Stimulated activated CD4-positive, alpha-beta T cell treated with anti-CD3 and anti-CD28 coated beads, TNF-alpha, amount 100 ng/mL, for 4 hours (primary cell): ENCODE measurements around the gene PCNX3.
"Not testable (repeated sequence)": the region's sequence is repeated elsewhere in the genome, so short reads cannot be mapped to it uniquely, and the experiment has no call there.

Source experiments
- DNase-seq, 3 experiments: peaks; one replicate each; pipeline ENCODE4 v3.0.0-alpha.2; 2020; ENCODE audit warnings: low read depth in 3 of 3

PCNX3 gene

DNA sequence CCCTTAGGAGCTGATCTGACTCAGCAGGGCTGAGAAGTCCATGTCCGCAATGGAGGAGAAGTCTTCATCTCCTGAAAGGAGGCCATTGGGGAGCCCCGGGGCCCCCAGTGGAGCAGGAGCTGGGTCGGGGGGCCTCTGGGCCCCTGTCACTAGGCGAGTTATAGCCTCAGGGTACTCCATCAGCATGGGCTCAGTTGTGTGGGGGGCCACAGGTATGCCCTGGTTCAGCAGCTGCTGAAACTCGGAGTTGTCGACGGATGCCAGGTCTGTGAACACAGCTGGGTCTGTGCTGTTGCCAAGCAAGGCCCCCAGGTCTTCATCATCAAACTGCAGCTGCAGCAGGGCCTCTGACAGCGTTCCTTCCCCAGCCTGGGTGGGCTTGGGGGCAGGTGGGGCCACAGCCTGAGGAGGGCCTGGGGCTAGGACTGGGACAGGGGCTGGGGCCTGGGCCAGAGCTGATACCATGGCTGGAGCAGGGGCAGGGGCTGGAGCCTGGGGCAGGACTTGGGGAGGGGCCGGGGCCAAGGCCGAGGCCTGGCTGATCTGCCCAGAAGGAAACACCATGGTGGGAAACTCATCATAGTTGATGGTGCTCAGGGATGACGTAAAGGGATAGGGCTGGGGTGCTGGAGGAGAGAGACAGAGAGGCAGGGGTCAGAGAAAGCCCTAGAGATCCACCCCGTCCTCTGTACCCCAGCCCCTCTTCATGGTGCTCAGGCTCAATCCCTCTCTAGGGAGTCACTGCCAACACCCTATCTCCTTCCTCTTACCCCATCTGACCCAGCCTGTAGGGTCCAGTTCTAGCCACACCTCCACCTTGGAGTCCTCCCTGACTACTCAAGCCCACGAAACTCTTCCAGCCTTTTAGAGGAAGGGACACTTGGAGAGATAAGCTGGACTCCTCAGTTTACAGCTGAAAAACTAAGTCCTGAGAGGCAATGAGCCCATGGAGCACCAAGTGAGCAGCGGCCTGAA lies 39.1 kb downstream of the PCNX3 start:
- no peak for DNase-seq

DNA sequence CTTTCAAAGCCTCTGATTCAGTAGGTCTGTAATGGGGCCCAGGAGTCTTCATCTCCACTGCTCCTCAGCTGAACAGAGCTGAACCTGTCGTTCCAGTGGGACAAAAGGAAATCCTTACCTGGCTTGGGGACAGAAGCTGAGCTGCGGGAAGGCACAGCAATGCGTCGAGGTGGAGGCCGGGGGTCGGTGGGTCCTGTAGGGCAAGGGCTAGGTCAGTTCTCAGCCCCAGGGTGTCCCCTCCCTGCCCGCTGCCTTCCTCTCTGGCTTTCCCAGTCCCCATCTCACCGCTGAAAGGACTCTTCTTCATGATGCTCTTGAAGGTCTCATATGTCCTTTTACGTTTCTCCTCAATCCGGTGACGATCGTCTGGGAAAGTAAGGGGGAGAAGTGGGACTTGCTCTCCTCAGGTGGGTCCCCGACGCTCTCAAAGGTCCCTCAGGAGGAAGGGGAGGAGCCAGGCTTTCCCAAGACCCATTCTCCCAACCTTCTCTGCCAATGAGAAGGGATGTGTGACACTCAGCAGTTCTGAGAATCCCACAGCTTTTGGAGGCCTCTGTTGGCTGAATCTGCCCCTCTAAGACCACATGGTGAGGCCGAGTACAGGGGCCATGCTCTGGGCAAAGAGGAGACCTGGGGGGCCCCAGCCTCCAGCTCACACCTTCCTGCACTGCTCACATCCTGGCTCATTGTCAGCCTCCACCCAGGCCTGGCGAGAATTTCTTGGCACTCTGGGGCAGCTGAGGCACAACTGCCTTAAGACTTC lies 40.2 kb downstream of the PCNX3 start:
- no peak for DNase-seq

DNA sequence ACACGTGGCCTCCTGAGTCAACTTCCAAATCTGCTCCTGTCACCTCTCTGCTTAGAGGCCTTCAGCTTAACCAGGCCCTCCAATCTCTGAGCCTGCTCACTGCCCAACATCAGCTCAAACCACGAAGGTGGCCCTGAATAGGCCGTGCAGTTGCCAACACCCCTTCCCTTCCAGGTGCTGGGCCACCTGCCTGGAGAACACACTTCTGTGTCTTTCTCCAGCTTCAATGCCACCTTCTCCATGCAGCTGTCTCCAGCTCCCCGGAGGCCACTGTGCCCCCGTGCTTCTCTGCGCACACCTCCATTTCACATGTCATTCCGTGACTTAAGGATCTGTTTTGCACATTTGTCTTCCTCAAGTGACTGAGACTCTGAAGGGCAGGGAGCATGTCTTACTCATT lies 41.9 kb downstream of the PCNX3 start:
- no peak for DNase-seq

DNA sequence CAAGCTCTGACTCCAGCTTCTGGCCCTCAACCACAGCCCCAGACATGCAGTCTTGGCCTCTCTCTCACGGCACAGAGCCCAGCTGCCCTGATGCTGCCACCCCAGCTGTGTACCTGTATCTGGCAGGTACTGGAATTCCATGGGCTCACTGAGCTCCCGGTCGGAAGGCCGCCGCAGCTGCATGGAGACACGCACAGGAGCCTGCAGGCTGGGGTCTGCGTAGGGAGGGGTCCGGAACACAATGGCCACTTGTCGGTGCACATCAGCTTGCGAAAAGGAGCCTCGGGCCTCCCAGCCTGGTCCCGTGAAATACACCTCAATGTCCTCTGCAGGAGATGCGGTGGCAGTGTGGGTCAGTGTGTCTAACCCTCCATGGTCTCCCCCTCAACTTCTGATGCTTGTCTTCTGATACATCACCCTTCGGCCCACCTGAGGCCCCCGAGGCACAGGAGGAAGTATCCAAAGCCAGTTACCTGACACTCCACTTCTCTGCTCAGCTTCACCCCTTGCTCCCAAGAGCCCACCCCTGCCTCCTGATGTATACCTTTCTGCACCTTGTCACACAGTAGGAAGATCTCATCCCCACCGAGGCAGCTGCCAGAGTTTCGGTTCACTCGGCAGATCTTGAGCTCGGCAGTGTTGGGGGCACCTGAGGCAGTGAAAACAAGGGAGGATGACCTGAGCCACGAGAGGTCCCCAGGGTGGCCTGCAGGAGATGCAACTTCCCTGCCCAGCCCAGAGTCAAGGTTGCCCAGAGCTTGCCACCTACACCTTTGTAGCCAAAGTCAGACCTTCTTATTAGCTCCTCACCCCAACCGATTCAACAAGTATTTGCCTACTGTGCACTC lies 42.8 kb downstream of the PCNX3 start:
- no peak for DNase-seq

DNA sequence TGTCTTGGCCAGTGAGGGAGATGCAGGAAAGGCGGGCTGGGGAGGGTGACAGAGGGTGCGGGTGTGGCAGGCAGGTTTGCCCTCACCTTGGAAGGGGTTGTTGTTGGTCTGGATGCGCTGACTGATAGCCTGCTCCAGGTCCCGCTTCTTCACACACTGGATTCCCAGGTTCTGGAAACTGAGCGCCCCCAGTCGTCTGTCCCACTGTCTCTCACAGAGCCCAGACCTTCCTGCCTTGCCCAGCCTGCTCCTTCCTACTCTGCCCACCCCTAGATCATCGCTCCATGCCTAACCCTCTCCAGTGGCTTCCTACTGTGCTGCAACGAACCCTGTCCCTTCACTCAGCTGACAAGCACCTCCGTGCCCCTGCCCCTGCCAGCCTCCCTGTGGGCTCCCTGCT lies 44.5 kb downstream of the PCNX3 start:
- no peak for DNase-seq

DNA sequence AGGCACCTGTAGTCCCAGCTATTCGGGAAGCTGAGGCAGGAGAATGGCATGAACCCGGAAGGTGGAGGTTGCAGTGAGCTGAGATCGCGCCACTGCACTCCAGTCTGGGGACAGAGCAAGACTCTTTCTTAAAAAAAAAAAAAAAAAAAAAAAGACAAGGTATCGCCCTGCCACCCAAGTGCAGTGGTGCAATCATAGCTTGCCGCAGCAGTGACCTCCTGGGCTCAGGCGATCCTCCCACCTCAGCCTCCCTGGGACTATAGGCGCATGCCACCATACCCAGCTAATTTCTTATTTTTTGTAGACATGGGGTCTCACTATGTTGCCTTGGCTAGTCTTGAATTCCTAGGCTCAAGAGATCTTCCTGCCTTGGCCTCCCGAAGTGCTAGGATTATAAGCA lies 45.3 kb downstream of the PCNX3 start:
- DNase-seq = not testable (repeated sequence)

DNA sequence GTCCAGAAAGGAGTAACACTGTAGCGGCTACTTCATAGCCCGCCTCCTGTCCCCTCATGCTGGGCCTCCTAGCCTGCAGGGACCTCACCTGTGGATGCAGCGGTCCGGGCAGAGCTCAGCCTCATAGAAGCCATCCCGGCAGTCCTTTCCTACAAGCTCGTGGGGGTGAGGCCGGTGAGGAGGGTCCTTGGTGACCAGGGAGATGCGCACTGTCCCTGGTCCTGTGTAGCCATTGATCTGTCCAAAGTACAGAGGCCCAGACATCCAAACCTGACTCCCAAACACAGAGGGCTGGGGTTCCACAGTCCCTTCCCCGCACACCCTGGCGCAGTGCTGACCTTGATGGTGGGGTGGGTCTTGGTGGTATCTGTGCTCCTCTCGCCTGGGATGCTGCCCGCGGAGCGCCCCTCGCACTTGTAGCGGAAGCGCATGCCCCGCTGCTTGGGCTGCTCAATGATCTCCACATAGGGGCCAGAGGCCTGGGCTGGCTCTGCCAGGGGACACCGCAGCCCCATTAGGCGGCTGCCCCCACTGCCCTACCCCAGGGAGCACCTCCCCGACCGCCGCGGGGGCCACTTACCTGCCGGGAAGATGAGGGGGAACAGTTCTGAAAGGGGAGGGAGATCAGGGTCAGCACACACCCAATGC lies 46.1 kb downstream of the PCNX3 start:
- no peak for DNase-seq

DNA sequence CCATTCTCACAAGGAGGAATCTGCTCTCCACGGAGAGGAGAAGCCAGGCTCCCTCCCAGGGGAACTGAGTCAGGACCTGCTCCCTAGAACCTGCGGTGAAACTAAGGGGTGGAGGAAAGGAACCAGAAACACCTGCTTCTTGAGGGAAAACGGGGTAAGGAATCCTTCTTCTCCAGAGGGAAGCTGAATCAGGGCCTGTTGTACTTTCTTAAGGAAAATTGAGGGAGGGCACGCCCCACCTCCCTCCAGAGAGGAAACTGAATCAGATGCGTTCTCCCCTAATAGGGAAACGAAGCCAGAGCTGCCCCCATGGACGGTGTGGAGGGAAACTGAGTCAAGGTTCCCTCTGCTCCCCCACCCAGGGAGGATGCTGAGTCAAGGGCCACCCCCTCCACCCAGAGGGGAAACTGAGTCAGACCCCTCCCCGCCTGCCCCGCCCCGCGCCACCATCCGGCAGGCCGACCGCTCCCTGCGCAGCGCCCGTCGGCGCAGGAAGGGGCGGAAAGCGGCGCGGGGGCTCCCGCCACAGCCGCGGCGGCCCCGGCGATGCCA lies 46.7 kb downstream of the PCNX3 start:
- no peak for DNase-seq

DNA sequence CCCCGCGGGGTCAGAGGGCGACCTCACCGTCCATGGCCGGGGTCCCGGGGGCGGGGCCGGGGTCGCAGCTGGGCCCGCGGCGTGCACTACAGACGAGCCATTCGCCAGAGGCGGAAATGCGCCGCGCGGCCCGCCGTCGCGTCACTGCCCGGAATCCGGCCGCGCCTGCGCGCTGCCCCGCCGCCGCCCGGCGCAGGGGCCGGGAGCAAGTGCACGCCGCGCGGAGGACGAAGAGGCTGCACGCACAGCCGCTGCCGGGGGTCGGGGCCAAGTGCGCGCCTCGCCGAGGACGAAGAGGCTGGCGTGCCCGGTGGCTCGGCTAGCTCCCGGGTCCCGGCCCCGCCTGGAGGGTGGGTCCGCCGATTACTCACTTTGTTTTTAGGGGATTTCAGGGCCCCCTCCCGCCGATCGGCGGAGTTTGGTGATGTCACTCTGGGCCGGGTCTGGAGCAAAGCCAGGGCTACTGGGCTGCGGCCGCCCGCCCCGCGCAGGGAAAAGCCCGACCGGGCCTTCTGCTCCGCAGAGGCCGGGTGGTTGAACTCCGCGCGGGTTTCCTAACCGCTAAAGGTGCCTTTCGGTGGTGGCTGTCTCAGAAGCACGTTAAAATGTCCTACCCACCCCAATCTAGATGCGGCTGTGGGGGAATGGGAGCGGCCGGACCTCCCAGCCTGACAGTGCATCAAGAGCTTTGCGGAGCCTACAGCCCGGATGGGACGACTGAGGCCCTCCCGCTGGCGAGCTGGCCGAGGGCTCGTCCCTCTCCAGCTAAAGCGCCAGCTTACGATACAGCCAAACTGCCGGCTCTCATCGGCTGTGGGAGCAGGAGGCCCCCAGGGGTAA lies 47.4 kb downstream of the PCNX3 start, which contains the start of gene RELA:
RELA (minus strand) TSS at position 118 of the 840 bp plus-strand sequence; CDS start at position 34, 84 bp downstream.
- peak; percentile 78 to 82 (median 81) for DNase-seq

DNA sequence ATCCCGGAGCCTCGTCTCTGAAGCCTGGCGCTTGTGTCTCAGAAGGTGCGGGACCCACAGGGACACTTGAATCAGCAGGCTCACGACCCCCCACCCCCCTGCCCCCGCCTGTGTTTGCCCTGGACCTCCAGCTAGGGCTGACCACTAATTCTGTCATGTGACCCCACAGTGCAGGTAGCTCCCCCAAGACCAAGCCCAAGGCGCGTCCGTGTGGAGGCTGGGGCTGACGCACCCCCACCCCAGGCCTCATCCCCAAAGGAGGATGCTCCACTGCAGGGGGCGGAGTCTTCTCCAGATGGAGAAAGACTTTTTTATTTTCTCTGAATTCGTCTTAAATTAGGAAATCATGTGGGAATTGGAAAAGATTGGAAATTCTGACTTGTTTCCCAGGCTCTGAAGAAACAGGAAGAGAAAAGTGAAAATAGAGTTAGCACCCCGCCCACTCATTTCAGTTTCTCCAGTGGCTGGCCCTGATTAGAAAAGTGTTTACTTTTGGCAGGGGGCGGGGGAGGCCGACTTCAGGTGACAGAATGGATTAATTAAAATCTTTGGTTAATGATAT lies 48.1 kb downstream of the PCNX3 start:
- DNase-seq = no peak

DNA sequence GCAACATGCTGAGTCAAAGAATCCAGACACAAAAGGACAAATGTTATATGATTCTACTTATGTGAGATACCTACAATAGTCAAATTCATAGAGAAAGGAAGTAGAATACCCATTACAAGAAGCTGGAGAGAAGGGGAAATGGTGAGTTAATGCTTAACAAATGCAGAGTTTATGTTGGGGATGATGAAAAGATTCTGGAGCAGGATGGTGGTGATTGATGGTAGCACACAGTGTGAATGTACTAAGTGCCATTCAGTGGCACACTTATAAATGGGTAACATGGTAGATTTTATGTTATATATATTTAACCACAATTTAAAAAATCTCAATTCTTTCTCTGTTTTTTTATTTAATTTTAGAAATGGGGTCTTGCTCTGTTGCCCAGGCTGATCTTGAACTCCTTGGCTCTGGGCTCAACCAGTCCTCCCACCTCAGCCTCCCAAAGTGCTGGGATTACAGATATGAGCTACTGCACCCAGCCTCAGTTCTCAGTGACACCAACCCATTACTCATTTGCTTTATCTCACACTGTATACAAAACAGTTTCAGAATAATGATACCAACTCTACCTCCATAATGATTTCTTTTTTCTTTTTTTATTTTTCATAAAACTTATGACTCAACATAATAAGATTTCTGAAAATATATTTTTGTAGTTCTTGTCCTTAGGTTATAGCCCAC lies 56.7 kb downstream of the PCNX3 start:
- DNase-seq = no peak

DNA sequence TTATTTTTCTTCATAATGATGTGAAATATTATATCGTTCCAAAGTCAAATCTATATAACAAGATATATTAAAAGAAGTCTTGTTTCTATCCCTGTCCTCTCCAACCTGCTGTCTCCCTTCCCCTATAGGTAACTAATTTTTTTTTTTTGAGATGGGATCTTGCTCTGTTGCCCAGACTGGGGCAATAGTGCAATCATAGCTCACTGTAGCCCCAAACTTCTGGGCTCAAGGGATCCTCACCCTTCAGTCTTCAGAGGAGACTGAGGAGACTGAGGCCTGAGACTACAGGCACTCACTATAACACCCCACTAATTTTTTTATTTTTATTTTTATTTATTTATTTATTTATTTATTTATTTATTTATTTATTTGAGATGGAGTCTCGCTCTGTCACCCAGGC lies 57.4 kb downstream of the PCNX3 start:
- DNase-seq = no peak

DNA sequence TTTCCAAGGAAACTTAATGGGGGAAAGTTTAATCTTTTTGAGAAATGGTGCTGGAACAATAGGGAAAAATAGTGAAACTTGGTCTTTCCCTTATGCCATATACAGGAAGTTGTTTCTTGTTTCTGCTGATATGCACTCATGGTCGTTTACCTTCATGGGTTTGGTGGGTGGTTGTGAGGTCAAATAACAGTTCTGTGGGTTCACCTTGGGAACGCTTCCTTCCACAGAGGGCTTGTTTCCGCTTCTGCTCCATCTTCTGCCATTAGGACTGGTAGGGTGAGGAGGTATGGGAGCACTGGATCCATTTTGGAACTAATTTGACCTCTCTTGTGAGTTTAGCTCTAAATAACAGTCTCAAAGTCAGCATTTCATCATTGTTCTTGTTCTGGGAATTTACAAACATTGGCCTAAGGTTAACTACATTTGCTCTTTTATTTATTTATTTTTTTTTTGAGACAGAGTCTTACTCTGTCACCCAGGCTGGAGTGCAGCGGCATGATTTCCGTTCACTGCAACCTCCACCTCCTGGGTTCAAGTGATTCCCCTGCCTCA lies 64.7 kb downstream of the PCNX3 start:
- no peak for DNase-seq

DNA sequence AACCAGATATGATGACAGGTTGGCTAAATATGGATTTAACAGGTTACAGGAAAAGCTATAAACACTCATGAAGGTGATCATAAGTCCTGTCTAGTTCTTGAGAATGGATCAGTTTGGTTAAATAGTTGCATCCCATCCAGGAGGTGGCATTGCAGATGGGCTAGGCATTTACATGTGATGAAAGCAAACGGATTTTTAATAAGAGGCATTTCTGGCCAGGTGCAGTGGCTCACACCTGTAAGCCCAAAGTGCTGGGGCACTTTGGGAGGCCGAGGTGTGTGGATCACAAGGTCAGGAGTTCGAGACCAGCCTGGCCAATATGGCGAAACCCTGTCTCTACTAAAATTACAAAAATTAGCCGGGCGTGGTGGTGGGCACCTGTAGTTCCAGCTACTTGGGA lies 67.9 kb downstream of the PCNX3 start:
- DNase-seq = not testable (repeated sequence)

DNA sequence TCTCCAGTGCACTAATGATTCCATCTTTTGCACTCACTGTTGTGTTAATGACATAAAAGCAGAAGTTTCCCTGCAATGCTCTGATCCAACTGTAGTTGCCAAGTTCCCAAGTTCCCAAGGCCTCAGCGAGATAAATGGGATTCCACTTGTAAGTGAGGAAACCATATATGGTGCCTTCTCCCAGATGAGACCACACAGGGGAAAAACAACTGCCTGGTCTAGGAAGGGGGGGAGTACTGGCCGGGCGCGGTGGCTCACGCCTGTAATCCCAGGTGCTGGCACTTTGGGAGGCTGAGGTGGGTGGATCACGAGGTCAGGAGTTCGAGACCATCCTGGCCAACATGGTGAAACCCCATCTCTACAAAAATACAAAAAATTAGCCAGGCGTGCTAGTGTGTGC lies 70.4 kb downstream of the PCNX3 start:
- no peak for DNase-seq
